IMR-90 (cell line): Measurements from ENCODE around the gene CRACDL. TPM values are rescaled to one million over a fixed set of nuclear protein-coding genes. Genes with fewer than 3 reads are reported as not detected.

Experiments
- ATAC-seq: fragments of 200-7000 bp; cut with Tn5 transposase; 2 replicates; pipeline ENCODE4 v1.9.1; 2020; ENCODE audit warnings: low read depth, mild to moderate bottlenecking, moderate library complexity
- BruUV-seq: library from RNA; stranded (reverse); fragments of 400-500 nt; replicated peaks from 2 replicates; lab custom pipeline; 2021; lab: Mats Ljungman, UMichigan
- CTCF ChIA-PET: fragments of 300-600 bp; formaldehyde crosslinking; extraction: SDS; loops from one replicate; lab custom pipeline; 2021; ENCODE audit warnings: antibody characterized with exemption; lab: Yijun Ruan, JAX
- POLR2A ChIA-PET: fragments of 300-600 bp; sonication (Branson Sonifier 250); formaldehyde crosslinking; loops from one replicate; lab custom pipeline; 2022; ENCODE audit warnings: antibody characterized with exemption; ENCODE audit not compliant: unreplicated experiment; lab: Charles Lee
- DNase-seq: peaks from one replicate; pipeline ENCODE4 v3.0.0; 2013
- H2AFZ ChIP-seq: replicated peaks from 2 replicates; pipeline ENCODE3; 2013; ENCODE audit warnings: low read length, mild to moderate bottlenecking; ENCODE audit not compliant: poor library complexity
- H2AK5ac ChIP-seq: 2 replicates; pipeline ENCODE4 v1.6.1; 2013; ENCODE audit warnings: low read depth, low read length, inconsistent platforms
- H2AK9ac ChIP-seq: replicated peaks from 2 replicates; pipeline ENCODE3; 2013; ENCODE audit warnings: mild to moderate bottlenecking, low read depth, low read length, moderate library complexity; ENCODE audit not compliant: poor library complexity
- H2BK120ac ChIP-seq: 2 replicates; pipeline ENCODE4 v1.6.1; 2013; ENCODE audit warnings: low read depth, low read length, inconsistent platforms
- H2BK15ac ChIP-seq: 3 replicates; pipeline ENCODE4 v1.6.1; 2013; ENCODE audit warnings: low read depth, low read length, inconsistent platforms
- H2BK20ac ChIP-seq: 2 replicates; pipeline ENCODE4 v1.6.1; 2013; ENCODE audit warnings: low read depth, mild to moderate bottlenecking, inconsistent platforms, low read length, moderate library complexity
- H2BK5ac ChIP-seq: 2 replicates; pipeline ENCODE4 v1.6.1; 2013; ENCODE audit warnings: mild to moderate bottlenecking, low read depth, low read length, inconsistent platforms; ENCODE audit not compliant: poor library complexity, severe bottlenecking
- H3K14ac ChIP-seq: replicated peaks from 2 replicates; pipeline ENCODE4 v1.6.1; 2013; ENCODE audit warnings: low read depth, low read length, inconsistent platforms
- H3K18ac ChIP-seq: 2 replicates; pipeline ENCODE4 v1.6.1; 2013; ENCODE audit warnings: low read depth, low read length, control low read depth
- H3K23ac ChIP-seq: 2 replicates; pipeline ENCODE4 v1.6.1; 2013; ENCODE audit warnings: low read depth, low read length, inconsistent platforms
- H3K27ac ChIP-seq: 2 replicates; pipeline ENCODE4 v1.5.1; 2013; ENCODE audit warnings: mild to moderate bottlenecking, control low read depth, low read length; ENCODE audit not compliant: insufficient read depth
- H3K27me3 ChIP-seq: 2 replicates; pipeline ENCODE4 v1.6.1; 2013; ENCODE audit warnings: low read length; ENCODE audit not compliant: control insufficient read depth, insufficient read depth
- H3K36me3 ChIP-seq: 2 replicates; pipeline ENCODE4 v1.6.1; 2013; ENCODE audit warnings: low read length, mixed read lengths; ENCODE audit not compliant: control insufficient read depth, insufficient read depth
- H3K4ac ChIP-seq: 2 replicates; pipeline ENCODE4 v1.6.1; 2013; ENCODE audit warnings: low read depth, low read length, inconsistent platforms
- H3K4me1 ChIP-seq: 2 replicates; pipeline ENCODE4 v1.6.1; 2013; ENCODE audit warnings: low read length, mixed read lengths; ENCODE audit not compliant: control insufficient read depth, insufficient read depth
- H3K4me2 ChIP-seq: 2 replicates; pipeline ENCODE4 v1.6.1; 2013; ENCODE audit warnings: low read depth, mild to moderate bottlenecking, control low read depth, low read length, moderate library complexity
- H3K4me3 ChIP-seq: 2 replicates; pipeline ENCODE4 v1.5.1; 2013; ENCODE audit warnings: low read depth, mild to moderate bottlenecking, control low read depth, low read length, moderate library complexity; ENCODE audit not compliant: insufficient read depth
- H3K56ac ChIP-seq: 2 replicates; pipeline ENCODE4 v1.6.1; 2013; ENCODE audit warnings: low read length, inconsistent platforms; ENCODE audit not compliant: insufficient read depth; ENCODE audit errors: extremely low read depth
- H3K79me1 ChIP-seq, 2 experiments: 2 replicates each; pipeline ENCODE4 v1.6.1; 2013; ENCODE audit warnings: low read length in 2 of 2, inconsistent platforms in 1 of 2, low read depth in 1 of 2
- H3K9ac ChIP-seq: 2 replicates; pipeline ENCODE4 v1.6.1; 2013; ENCODE audit warnings: low read depth, low read length, control low read depth
- H3K9me1 ChIP-seq: 2 replicates; pipeline ENCODE4 v1.6.1; 2013; ENCODE audit warnings: low read length, inconsistent platforms; ENCODE audit not compliant: insufficient read depth
- H3K9me3 ChIP-seq: 2 replicates; pipeline ENCODE4 v1.6.1; 2013; ENCODE audit warnings: low read length; ENCODE audit not compliant: control insufficient read depth, insufficient read depth
- H4K20me1 ChIP-seq: 2 replicates; pipeline ENCODE4 v1.6.1; 2013; ENCODE audit warnings: low read length, inconsistent platforms; ENCODE audit not compliant: insufficient read depth
- H4K5ac ChIP-seq: 2 replicates; pipeline ENCODE4 v1.6.1; 2013; ENCODE audit warnings: mild to moderate bottlenecking, low read depth, low read length, control low read depth
- H4K8ac ChIP-seq, 2 experiments: 2 replicates each; pipeline ENCODE4 v1.6.1; 2013; ENCODE audit warnings: low read depth in 2 of 2, low read length in 2 of 2, control low read depth in 1 of 2, inconsistent platforms in 1 of 2
- H4K91ac ChIP-seq: 2 replicates; pipeline ENCODE4 v1.6.1; 2013; ENCODE audit warnings: low read depth, low read length, inconsistent platforms; ENCODE audit not compliant: insufficient read depth
- BHLHE40 ChIP-seq: fragments of 150-350 bp; IDR thresholded peaks from 2 replicates; pipeline ENCODE4 v1.6.1; 2016; ENCODE audit warnings: mild to moderate bottlenecking, low read depth, low read length
- CEBPB ChIP-seq: IDR thresholded peaks from 2 replicates; pipeline ENCODE4 v1.6.1; 2012; ENCODE audit warnings: low read depth, low read length, improper control_type of control experiment
- CHD1 ChIP-seq: IDR thresholded peaks from 2 replicates; pipeline ENCODE4 v1.6.1; 2012; ENCODE audit warnings: low read depth, low read length, improper control_type of control experiment
- CTCF ChIP-seq: conservative IDR thresholded peaks from 2 replicates; pipeline ENCODE4 v1.5.1; 2012; ENCODE audit warnings: mild to moderate bottlenecking, low read depth, low read length, improper control_type of control experiment
- FOS ChIP-seq: fragments of 150-350 bp; IDR thresholded peaks from 2 replicates; pipeline ENCODE4 v1.6.1; 2016; ENCODE audit warnings: low read depth, low read length
- MAFK ChIP-seq: IDR thresholded peaks from 2 replicates; pipeline ENCODE4 v1.6.1; 2012; ENCODE audit warnings: low read depth, low read length, improper control_type of control experiment
- MAZ ChIP-seq: IDR thresholded peaks from 2 replicates; pipeline ENCODE4 v1.6.1; 2012; ENCODE audit warnings: low read depth, mild to moderate bottlenecking, low read length, improper control_type of control experiment, moderate library complexity, borderline replicate concordance
- MXI1 ChIP-seq: IDR thresholded peaks from 2 replicates; pipeline ENCODE4 v1.6.1; 2012; ENCODE audit warnings: low read depth, mild to moderate bottlenecking, low read length, moderate library complexity, borderline replicate concordance
- NFE2L2 ChIP-seq: fragments of 150-350 bp; IDR thresholded peaks from 2 replicates; pipeline ENCODE4 v1.6.1; 2016; ENCODE audit warnings: low read depth, mild to moderate bottlenecking, low read length
- POLR2A ChIP-seq: IDR thresholded peaks from 2 replicates; pipeline ENCODE4 v1.6.1; 2012; ENCODE audit warnings: mild to moderate bottlenecking, low read depth, low read length
- RAD21 ChIP-seq: IDR thresholded peaks from 2 replicates; pipeline ENCODE4 v1.6.1; 2012; ENCODE audit warnings: low read length, improper control_type of control experiment
- RCOR1 ChIP-seq: IDR thresholded peaks from 2 replicates; pipeline ENCODE4 v1.6.1; 2012; ENCODE audit warnings: mild to moderate bottlenecking, low read length, improper control_type of control experiment; ENCODE audit not compliant: insufficient replicate concordance
- RFX5 ChIP-seq: IDR thresholded peaks from 2 replicates; pipeline ENCODE4 v1.8.0; 2012; ENCODE audit warnings: low read depth, mild to moderate bottlenecking, low read length, moderate library complexity
- SMC3 ChIP-seq: fragments of 150-350 bp; IDR thresholded peaks from 2 replicates; pipeline ENCODE4 v1.6.1; 2016; ENCODE audit warnings: low read depth, mild to moderate bottlenecking, antibody characterized with exemption, low read length, moderate library complexity
- WGBS, 2 experiments: methylation state at CpG; one replicate each; pipeline versions ENCODE4 v1.1.5 to v1.1.7; 2013; ENCODE audit warnings: missing lambda C conversion rate in 2 of 2; ENCODE audit not compliant: insufficient read length in 1 of 2; ENCODE audit errors: extremely low coverage in 2 of 2; 5-methylcytosine and 5-hydroxymethylcytosine counted together
- dilution Hi-C: fragments of 300-500 bp; cut with HindIII; formaldehyde crosslinking; loops from one replicate; pipeline ENCODE4 v1.14.3; 2018; ENCODE audit warnings: low sequenced_read_pairs; ENCODE audit not compliant: unreplicated experiment
- in situ Hi-C: fragments of 300-500 bp; cut with MboI; formaldehyde crosslinking; loops from 3 replicates; pipeline ENCODE4 v1.14.3; 2019; ENCODE audit warnings: low sequenced_read_pairs, inconsistent platforms, mixed read lengths
- intact Hi-C: fragments of 100-400 bp; cut with micrococcal nuclease; formaldehyde crosslinking; loops from 2 replicates; pipeline ENCODE4 v1.10.0; 2022
- polyA plus RNA-seq, 3 experiments: library from polyadenylated mRNA; depleted of rRNA; stranded (reverse); fragments of >200 nt; gene quantifications; 2 replicates each; pipeline ENCODE4 v1.2.3, GENCODE V29; 2012; ENCODE audit warnings: low replicate concordance in 1 of 3
- total RNA-seq: library from RNA; depleted of rRNA; stranded (reverse); fragments of >200 nt; gene quantifications from 2 replicates; pipeline ENCODE4 v1.2.3, GENCODE V29; 2012
- TF ChIP-seq, protein P1 (sequence below): fragments of 150-350 bp; IDR thresholded peaks from 2 replicates; pipeline ENCODE4 v1.6.1; 2017; ENCODE audit warnings: mild to moderate bottlenecking, antibody characterized with exemption, low read length, low read depth
- TF ChIP-seq, protein P2 (sequence below): fragments of 150-350 bp; IDR thresholded peaks from 2 replicates; pipeline ENCODE4 v1.6.1; 2016; ENCODE audit warnings: low read depth, mild to moderate bottlenecking, low read length, moderate library complexity, borderline replicate concordance

CRACDL gene
- total and polyA plus RNA-seq, 2 of the 4 experiments (the other 2 are of a cell fraction), result not detected

DNA sequence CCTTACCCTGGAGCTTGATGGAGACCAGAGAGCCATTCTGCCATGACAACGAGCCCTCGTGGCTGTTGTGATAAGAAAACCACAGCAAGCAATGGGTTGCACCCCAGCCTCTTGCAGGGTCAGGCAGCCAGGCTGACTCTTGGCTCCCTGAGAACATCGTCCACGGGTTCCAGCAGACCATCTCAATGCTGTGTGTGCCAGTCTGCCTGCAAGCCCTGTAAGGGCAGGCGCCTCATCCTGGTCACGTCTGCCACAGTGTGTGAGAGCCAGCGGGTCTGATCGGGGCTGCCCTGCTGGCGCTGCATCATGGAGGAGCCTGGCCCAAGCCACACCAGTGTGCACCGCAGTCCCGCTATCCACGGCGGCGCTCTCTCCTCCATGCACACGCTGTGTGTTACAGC lies 134.1 kb downstream of the CRACDL start:
- dilution Hi-C loops, result no loop called here
- H2AK5ac ChIP-seq, result no peak overlapping the region
- BruUV-seq, result no TSS peak

More for the DNA sequence above, 134.1 kb downstream of the CRACDL start:
- no peak for TF ChIP-seq MAZ
- TF ChIP-seq RAD21, result no peak
- no peak for TF ChIP-seq CTCF
- TF ChIP-seq RCOR1, result no peak
- TF ChIP-seq POLR2A, result no peak
- no peak for TF ChIP-seq MXI1
- no peak for TF ChIP-seq MAFK
- no peak for TF ChIP-seq NFE2L2
- TF ChIP-seq SMC3, result no peak
- TF ChIP-seq CHD1, result no peak
- TF ChIP-seq, protein P1, sequence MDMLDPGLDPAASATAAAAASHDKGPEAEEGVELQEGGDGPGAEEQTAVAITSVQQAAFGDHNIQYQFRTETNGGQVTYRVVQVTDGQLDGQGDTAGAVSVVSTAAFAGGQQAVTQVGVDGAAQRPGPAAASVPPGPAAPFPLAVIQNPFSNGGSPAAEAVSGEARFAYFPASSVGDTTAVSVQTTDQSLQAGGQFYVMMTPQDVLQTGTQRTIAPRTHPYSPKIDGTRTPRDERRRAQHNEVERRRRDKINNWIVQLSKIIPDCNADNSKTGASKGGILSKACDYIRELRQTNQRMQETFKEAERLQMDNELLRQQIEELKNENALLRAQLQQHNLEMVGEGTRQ, result no peak
- TF ChIP-seq RFX5, result no peak
- no peak for TF ChIP-seq CEBPB
- TF ChIP-seq, protein P2, sequence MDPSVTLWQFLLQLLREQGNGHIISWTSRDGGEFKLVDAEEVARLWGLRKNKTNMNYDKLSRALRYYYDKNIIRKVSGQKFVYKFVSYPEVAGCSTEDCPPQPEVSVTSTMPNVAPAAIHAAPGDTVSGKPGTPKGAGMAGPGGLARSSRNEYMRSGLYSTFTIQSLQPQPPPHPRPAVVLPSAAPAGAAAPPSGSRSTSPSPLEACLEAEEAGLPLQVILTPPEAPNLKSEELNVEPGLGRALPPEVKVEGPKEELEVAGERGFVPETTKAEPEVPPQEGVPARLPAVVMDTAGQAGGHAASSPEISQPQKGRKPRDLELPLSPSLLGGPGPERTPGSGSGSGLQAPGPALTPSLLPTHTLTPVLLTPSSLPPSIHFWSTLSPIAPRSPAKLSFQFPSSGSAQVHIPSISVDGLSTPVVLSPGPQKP, result no peak
- no peak for TF ChIP-seq BHLHE40
- TF ChIP-seq FOS, result no peak
- POLR2A ChIA-PET, result no interaction called here
- no peak overlapping the region for H2AK9ac ChIP-seq
- DNase-seq (no peak), ATAC-seq (no peak)
- H4K8ac ChIP-seq, result no peak overlapping the region
- H3K27me3 ChIP-seq, result peaks cover 9% of the 10 kb centered on the region; the same call in 1 of the 2 replicates
- no peak overlapping the region for H2BK120ac ChIP-seq
- no peak overlapping the region for H2AFZ ChIP-seq
- no peak overlapping the region for H3K23ac ChIP-seq
- no peak overlapping the region for H3K18ac ChIP-seq
- in situ Hi-C loops, result no loop called here
- H2BK15ac ChIP-seq, result no peak overlapping the region
- H3K4me2 ChIP-seq, result no peak overlapping the region
- no peak overlapping the region for H4K5ac ChIP-seq
- H3K27ac ChIP-seq, result no peak overlapping the region
- intact Hi-C loops, result no loop called here
- H4K20me1 ChIP-seq, result no peaks in the 10 kb centered on the region
- H3K36me3 ChIP-seq, result no peaks in the 10 kb centered on the region
- no peak overlapping the region for H2BK5ac ChIP-seq
- 72% methylated on average over 9 of the region's 15 CpGs; no CpG with 5 or more reads in 1 of the 2 experiments for WGBS, 2 experiments
- H3K56ac ChIP-seq, result no peak overlapping the region
- no peaks in the 10 kb centered on the region for H3K4me1 ChIP-seq
- no peaks in the 10 kb centered on the region for H3K9me1 ChIP-seq
- CTCF ChIA-PET, result no interaction called here
- H4K91ac ChIP-seq, result no peak overlapping the region
- H3K4me3 ChIP-seq, result no peak overlapping the region
- H3K79me1 ChIP-seq, result no peaks in the 10 kb centered on the region
- no peak overlapping the region for H2BK20ac ChIP-seq
- H3K14ac ChIP-seq, result no peak overlapping the region
- H3K4ac ChIP-seq, result no peak overlapping the region
- no peak overlapping the region for H3K9ac ChIP-seq
- no peaks in the 10 kb centered on the region for H3K9me3 ChIP-seq
